ENCODE data around the gene OR6C6.

- TF ChIP-seq CTCF (conservative IDR thresholded peaks at IDR 0.05 in 1 of 2, IDR thresholded peaks at IDR 0.05 in 1 of 2; ENCODE audit: low read depth in 1 of 2, low read length in 2 of 2) (no peak), EZH2 (IDR thresholded peaks at IDR 0.05; ENCODE audit: low read length, missing control alignments) (no peak)
Observed at GRCh38 chr12:55289999-55290398, 6.4 kb downstream of the OR6C6 start.
